IMR-90 (cell line): ENCODE measurements around the gene PPDPF.

Experiments used
- CTCF ChIP-seq: conservative IDR thresholded peaks from 2 replicates; pipeline ENCODE4 v1.5.1; 2012; ENCODE audit warnings: mild to moderate bottlenecking, low read depth, low read length, improper control_type of control experiment
- ELK1 ChIP-seq: fragments of 150-350 bp; IDR thresholded peaks from 2 replicates; pipeline ENCODE4 v1.6.1; 2016; ENCODE audit warnings: low read depth, mild to moderate bottlenecking, low read length, moderate library complexity, borderline replicate concordance
- POLR2A ChIP-seq: IDR thresholded peaks from 2 replicates; pipeline ENCODE4 v1.6.1; 2012; ENCODE audit warnings: mild to moderate bottlenecking, low read depth, low read length
- RCOR1 ChIP-seq: IDR thresholded peaks from 2 replicates; pipeline ENCODE4 v1.6.1; 2012; ENCODE audit warnings: mild to moderate bottlenecking, low read length, improper control_type of control experiment; ENCODE audit not compliant: insufficient replicate concordance
- RFX5 ChIP-seq: IDR thresholded peaks from 2 replicates; pipeline ENCODE4 v1.8.0; 2012; ENCODE audit warnings: low read depth, mild to moderate bottlenecking, low read length, moderate library complexity
- TF ChIP-seq, protein P1 (sequence below): fragments of 150-350 bp; IDR thresholded peaks from 2 replicates; pipeline ENCODE4 v1.6.1; 2017; ENCODE audit warnings: mild to moderate bottlenecking, antibody characterized with exemption, low read length, low read depth

- no peak for TF ChIP-seq CTCF
- TF ChIP-seq POLR2A = no peak
- TF ChIP-seq RCOR1 = no peak
- no peak for TF ChIP-seq ELK1
- TF ChIP-seq, protein P1, sequence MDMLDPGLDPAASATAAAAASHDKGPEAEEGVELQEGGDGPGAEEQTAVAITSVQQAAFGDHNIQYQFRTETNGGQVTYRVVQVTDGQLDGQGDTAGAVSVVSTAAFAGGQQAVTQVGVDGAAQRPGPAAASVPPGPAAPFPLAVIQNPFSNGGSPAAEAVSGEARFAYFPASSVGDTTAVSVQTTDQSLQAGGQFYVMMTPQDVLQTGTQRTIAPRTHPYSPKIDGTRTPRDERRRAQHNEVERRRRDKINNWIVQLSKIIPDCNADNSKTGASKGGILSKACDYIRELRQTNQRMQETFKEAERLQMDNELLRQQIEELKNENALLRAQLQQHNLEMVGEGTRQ = no peak
- TF ChIP-seq RFX5 = no peak
Measured at GRCh38 chr20:63553251-63553932, 32.8 kb downstream of the PPDPF start.
